Measurements from ENCODE around the gene DOCK2.

Gene DOCK2

DNA sequence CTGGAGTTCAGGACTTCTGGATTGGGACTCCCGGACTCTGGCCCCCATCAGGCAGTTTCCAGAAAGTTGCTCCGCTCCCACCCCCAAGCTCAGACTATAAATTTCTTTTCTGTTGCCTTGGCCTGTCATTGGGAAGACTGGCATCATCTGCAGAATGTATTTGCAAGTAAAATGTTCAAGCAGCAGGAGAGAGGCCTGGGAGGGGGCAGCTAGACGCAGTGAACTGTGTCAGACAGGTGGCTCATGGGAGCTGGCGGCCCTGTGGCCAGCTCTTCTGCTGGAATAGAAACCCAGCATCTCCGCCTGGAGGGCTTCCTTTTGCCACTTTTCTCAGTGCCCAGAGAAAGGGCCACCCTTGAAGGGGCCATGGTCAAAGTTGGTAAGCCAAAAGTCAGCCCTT, 327.2 kb downstream of the DOCK2 start:
- TF ChIP-seq, protein P1, sequence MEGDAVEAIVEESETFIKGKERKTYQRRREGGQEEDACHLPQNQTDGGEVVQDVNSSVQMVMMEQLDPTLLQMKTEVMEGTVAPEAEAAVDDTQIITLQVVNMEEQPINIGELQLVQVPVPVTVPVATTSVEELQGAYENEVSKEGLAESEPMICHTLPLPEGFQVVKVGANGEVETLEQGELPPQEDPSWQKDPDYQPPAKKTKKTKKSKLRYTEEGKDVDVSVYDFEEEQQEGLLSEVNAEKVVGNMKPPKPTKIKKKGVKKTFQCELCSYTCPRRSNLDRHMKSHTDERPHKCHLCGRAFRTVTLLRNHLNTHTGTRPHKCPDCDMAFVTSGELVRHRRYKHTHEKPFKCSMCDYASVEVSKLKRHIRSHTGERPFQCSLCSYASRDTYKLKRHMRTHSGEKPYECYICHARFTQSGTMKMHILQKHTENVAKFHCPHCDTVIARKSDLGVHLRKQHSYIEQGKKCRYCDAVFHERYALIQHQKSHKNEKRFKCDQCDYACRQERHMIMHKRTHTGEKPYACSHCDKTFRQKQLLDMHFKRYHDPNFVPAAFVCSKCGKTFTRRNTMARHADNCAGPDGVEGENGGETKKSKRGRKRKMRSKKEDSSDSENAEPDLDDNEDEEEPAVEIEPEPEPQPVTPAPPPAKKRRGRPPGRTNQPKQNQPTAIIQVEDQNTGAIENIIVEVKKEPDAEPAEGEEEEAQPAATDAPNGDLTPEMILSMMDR (IDR thresholded peaks at IDR 0.05; ENCODE audit: low read depth, low read length): no peak
- DNase-seq (ENCODE audit: extremely low read depth, low read depth): no peak

DNA sequence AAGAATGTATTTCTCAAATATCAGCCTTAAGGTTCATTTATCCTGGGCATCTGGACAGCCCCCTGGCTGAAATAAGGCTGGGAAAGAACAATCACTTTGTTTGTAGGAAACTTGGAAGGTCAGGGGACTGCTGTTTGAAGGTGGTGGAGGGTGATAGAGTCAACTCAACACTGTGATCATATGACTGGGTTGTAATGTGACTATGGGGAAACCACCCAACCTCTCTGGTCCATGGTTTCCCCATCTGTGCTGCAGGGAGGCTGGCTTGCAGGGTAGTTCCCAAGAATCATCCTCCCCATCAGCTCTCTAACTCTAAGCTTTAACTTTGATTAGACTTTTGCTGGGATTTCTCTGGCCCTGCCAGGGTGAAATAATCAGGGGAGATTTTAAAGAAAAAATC, 333.3 kb downstream of the DOCK2 start:
- TF ChIP-seq, protein P1 (IDR thresholded peaks at IDR 0.05; ENCODE audit: low read depth, low read length): no peak
- DNase-seq (ENCODE audit: extremely low read depth, low read depth): no peak

DNA sequence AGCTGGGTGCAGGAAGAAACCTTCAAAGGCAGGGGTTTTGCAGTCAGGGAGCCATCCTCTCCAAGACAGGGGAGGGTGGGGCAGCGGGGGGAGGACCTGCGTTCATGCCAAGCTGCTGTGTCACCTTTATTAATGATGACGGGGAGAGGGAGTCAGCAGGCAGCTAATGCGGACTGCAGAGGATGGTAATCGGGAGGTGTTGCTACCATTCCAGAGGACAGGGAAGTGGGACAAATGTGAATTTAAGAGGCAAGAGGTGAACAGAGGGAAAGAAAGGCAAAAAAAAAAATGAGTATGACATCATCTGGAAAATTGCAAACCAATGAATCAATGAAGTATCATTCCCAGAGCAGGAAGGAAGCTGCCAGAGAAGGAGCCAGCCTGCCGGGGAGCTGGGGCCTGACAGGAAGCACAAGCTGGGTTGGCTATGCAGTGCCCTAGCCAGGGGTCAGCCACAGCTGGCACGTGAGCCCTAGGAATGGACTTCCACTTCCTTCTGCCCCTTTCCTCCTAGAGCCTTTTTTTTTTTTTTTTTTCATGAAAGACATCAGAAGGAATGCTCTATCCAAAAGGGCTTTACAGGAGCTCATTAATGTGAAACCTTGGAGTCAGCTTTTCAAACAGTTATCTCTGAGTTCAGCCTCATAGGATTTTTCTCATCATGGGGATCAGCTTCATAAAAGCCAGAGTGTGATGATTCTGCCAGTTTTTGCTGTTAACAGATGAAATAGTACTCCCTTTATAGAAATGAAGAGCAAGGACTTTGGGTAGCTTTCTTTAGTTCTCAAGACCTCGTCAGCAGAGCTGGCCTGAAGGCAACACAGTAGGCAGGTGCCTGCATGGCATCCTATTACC, 334.1 kb downstream of the DOCK2 start:
- TF ChIP-seq, protein P1 (IDR thresholded peaks at IDR 0.05; ENCODE audit: low read depth, low read length): no peak
- DNase-seq (ENCODE audit: extremely low read depth, low read depth): peak; percentile 28

DNA sequence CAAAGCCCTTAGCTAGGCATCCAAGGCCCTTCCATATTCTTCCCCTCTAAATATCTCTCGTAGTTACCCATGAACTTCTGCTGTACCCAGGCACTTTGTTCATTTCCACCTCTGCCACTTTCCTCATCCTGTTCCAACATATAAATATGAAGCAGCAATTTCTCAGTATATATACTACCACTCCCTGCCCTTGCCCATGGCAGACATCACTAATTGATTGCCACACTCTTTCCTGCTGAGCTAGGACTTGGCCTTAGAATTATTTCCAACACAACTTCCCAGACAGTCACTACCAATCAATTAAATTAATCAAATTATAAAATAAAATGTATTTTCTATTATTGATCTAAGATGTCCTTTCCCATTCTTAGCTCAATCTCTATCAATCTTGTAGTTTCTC, 334.7 kb downstream of the DOCK2 start:
- TF ChIP-seq, protein P1 (IDR thresholded peaks at IDR 0.05; ENCODE audit: low read depth, low read length): no peak
- no peak for DNase-seq (ENCODE audit: extremely low read depth, low read depth)

DNA sequence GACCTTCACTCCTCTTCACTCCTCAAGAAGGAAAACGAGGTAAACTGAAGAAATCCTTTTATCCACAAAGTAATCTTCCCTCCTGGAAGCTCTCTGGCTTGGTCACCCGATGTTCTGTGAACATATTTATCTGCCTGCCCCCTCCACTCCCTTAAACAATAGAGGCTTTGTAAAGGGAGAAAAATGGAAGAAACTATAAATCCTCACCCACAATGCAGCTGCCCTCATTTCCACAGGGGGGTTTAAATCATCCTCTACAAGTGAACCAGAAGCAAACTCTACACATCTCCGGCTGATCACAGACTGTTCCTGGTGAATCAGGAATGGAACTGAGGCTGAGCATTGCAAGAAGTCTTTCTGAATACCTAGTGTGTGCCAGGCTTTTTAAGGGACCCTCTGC, 336.0 kb downstream of the DOCK2 start:
- no peak for DNase-seq (ENCODE audit: extremely low read depth, low read depth)
- TF ChIP-seq, protein P1 (IDR thresholded peaks at IDR 0.05; ENCODE audit: low read depth, low read length): no peak

DNA sequence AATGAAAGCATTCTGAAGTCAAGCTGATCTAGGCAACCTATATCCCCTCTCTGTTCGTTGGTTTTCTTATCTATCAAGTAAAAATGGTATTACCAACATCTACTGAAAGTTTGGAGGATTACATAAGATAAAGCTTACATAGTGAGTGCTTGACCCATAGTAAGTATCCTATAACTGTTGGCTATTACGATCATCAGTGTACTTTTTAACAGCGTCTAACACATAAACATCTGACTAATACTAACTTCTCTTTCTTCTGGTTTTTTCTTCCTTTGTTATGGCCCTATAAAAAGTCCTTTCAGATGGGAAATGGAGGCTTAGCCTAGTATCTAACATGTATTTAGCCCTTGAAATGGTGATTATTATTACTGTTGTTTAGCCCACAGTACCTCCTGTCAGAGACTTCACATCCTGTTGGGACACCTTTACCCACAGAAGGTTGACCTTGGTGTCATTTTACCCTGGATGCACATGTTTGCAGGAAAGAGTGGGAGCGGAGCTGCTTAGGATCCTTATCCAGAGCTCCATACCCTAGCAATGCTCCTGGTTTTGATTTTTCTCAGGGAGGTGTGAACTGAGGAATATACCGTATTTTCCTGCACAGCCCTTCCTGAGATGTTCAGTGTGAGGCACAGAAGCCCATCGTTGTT, 337.2 kb downstream of the DOCK2 start:
- TF ChIP-seq, protein P1 (IDR thresholded peaks at IDR 0.05; ENCODE audit: low read depth, low read length): no peak
- DNase-seq (ENCODE audit: extremely low read depth, low read depth): no peak

DNA sequence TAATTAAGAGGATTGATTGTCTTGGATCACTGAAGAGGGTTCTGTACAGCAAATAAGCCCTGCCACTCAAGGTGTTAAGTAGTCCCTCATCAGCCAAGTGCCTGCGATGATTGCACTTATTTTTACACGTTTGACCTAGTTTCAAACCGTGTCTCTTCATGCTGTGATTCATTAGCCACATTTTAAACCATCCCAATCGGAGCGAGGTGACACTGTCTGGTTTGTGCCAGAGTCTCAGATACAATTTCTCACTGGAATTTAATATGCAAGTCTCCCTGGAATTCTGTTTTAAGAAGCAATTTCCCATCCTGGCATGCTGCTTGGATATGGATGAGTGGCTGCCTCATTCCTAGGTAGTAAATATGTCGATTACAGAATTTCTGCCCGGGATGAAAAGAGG, 341.6 kb downstream of the DOCK2 start:
- DNase-seq (ENCODE audit: extremely low read depth, low read depth): no peak
- TF ChIP-seq, protein P1 (IDR thresholded peaks at IDR 0.05; ENCODE audit: low read depth, low read length): no peak
